Measurements from ENCODE around the gene ADAMTSL4.

ADAMTSL4 gene

GRCh38 chr1:150544204-150544603 lies 5.0 kb upstream of the ADAMTSL4 start:
- ATAC-seq: no peak
- TF ChIP-seq ARNTL (CRISPR knock-in tag; IDR thresholded peaks at IDR 0.05; ENCODE audit: borderline replicate concordance, low read depth) (no peak), POU6F1 (CRISPR knock-in tag; IDR thresholded peaks at IDR 0.05; ENCODE audit: borderline replicate concordance, low read depth) (no peak), RARB (CRISPR knock-in tag; IDR thresholded peaks at IDR 0.05) (no peak), BACH2 (CRISPR knock-in tag; IDR thresholded peaks at IDR 0.05; ENCODE audit: borderline replicate concordance) (no peak), ISL1 (CRISPR knock-in tag; IDR thresholded peaks at IDR 0.05) (no peak), ZFP30 (CRISPR knock-in tag; IDR thresholded peaks at IDR 0.05) (no peak), ZFP3 (CRISPR knock-in tag; IDR thresholded peaks at IDR 0.05) (no peak), GLIS3 (CRISPR knock-in tag; IDR thresholded peaks at IDR 0.05) (no peak), ESRRG (CRISPR knock-in tag; IDR thresholded peaks at IDR 0.05) (no peak), PPARA (CRISPR knock-in tag; IDR thresholded peaks at IDR 0.05; ENCODE audit: borderline replicate concordance) (no peak), TOX (CRISPR knock-in tag; IDR thresholded peaks at IDR 0.05; ENCODE audit: borderline replicate concordance) (no peak), SNAI2 (CRISPR knock-in tag; IDR thresholded peaks at IDR 0.05) (no peak), PATZ1 (CRISPR knock-in tag; IDR thresholded peaks at IDR 0.05; ENCODE audit: borderline replicate concordance) (no peak), TCF4 (CRISPR knock-in tag; IDR thresholded peaks at IDR 0.05; ENCODE audit: borderline replicate concordance) (no peak), ZC3H10 (CRISPR knock-in tag; IDR thresholded peaks at IDR 0.05) (no peak), ZNF70 (CRISPR knock-in tag; IDR thresholded peaks at IDR 0.05) (no peak), ZNF8 (CRISPR knock-in tag; IDR thresholded peaks at IDR 0.05) (no peak), ZNF565 (CRISPR knock-in tag; conservative IDR thresholded peaks at IDR 0.05; ENCODE audit: low read depth) (no peak), CSRNP3 (CRISPR knock-in tag; IDR thresholded peaks at IDR 0.05) (no peak)

- no peak for ATAC-seq
- TF ChIP-seq TCF4 (CRISPR knock-in tag; IDR thresholded peaks at IDR 0.05; ENCODE audit: borderline replicate concordance) (no peak), ZFP30 (CRISPR knock-in tag; IDR thresholded peaks at IDR 0.05) (no peak), TOX (CRISPR knock-in tag; IDR thresholded peaks at IDR 0.05; ENCODE audit: borderline replicate concordance) (no peak), ZNF70 (CRISPR knock-in tag; IDR thresholded peaks at IDR 0.05) (no peak), POU6F1 (CRISPR knock-in tag; IDR thresholded peaks at IDR 0.05; ENCODE audit: borderline replicate concordance, low read depth) (no peak), SNAI2 (CRISPR knock-in tag; IDR thresholded peaks at IDR 0.05) (no peak), TSHZ2 (CRISPR knock-in tag; IDR thresholded peaks at IDR 0.05) (no peak), ZFP3 (CRISPR knock-in tag; IDR thresholded peaks at IDR 0.05) (no peak), ZC3H10 (CRISPR knock-in tag; IDR thresholded peaks at IDR 0.05) (no peak), CSDC2 (CRISPR knock-in tag; IDR thresholded peaks at IDR 0.05) (no peak), ZNF8 (CRISPR knock-in tag; IDR thresholded peaks at IDR 0.05) (no peak), ESRRG (CRISPR knock-in tag; IDR thresholded peaks at IDR 0.05) (no peak), GLIS3 (CRISPR knock-in tag; IDR thresholded peaks at IDR 0.05) (no peak), CREB5 (CRISPR knock-in tag; IDR thresholded peaks at IDR 0.05; ENCODE audit: low read depth) (no peak), BACH2 (CRISPR knock-in tag; IDR thresholded peaks at IDR 0.05; ENCODE audit: borderline replicate concordance) (no peak), ISL1 (CRISPR knock-in tag; IDR thresholded peaks at IDR 0.05) (no peak), OSR1 (CRISPR knock-in tag; IDR thresholded peaks at IDR 0.05) (no peak)
Measured at GRCh38 chr1:150545486-150546032, 3.6 kb upstream of the ADAMTSL4 start.

Measured in SK-N-SH treated with all-trans-retinoic acid at 6 μM for 48 hours (cell line).